ENCODE results near the gene SNTG2.

The SNTG2 gene

DNA sequence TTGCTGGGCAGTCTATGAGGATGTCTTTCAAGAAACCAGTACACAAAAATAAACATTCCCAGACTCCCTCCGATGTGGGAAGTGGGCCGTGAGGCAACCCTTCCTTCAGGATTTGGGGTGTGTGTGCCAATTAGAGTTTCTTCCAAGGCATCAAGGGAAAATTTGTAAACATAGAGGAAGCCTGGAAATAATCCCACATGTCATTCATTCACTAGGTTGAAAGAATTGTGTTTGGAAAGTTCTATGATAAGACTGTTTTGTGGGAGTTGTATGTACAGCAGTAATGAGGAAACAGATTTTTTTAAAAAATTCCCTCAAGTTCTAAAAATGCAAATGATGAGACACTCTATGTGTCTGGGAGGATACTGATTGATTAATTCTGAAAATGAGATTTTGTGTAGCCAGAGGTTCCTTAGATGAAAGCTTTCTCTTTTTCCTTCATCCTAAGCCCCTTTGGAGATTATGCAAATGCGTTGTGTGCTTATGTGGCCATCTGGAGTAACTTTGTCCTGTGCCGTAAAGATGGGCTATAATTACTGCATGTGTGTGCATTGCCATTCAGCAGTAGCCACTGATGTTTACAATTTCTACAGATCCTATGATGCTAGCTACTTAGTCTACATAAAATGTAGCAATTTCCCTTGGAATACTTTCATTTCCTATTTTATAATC lies 354.8 kb downstream of the SNTG2 start:
- H3K4me3 ChIP-seq (ENCODE audit: control insufficient read depth, low read depth, low read length) = no peak overlapping the region
- DNase-seq (ENCODE audit: low read depth) = no peak
- TF ChIP-seq, protein P1, sequence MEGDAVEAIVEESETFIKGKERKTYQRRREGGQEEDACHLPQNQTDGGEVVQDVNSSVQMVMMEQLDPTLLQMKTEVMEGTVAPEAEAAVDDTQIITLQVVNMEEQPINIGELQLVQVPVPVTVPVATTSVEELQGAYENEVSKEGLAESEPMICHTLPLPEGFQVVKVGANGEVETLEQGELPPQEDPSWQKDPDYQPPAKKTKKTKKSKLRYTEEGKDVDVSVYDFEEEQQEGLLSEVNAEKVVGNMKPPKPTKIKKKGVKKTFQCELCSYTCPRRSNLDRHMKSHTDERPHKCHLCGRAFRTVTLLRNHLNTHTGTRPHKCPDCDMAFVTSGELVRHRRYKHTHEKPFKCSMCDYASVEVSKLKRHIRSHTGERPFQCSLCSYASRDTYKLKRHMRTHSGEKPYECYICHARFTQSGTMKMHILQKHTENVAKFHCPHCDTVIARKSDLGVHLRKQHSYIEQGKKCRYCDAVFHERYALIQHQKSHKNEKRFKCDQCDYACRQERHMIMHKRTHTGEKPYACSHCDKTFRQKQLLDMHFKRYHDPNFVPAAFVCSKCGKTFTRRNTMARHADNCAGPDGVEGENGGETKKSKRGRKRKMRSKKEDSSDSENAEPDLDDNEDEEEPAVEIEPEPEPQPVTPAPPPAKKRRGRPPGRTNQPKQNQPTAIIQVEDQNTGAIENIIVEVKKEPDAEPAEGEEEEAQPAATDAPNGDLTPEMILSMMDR (IDR thresholded peaks at IDR 0.05; ENCODE audit: control insufficient read depth, insufficient read depth, low read depth, low read length, missing control alignments) = no peak

DNA sequence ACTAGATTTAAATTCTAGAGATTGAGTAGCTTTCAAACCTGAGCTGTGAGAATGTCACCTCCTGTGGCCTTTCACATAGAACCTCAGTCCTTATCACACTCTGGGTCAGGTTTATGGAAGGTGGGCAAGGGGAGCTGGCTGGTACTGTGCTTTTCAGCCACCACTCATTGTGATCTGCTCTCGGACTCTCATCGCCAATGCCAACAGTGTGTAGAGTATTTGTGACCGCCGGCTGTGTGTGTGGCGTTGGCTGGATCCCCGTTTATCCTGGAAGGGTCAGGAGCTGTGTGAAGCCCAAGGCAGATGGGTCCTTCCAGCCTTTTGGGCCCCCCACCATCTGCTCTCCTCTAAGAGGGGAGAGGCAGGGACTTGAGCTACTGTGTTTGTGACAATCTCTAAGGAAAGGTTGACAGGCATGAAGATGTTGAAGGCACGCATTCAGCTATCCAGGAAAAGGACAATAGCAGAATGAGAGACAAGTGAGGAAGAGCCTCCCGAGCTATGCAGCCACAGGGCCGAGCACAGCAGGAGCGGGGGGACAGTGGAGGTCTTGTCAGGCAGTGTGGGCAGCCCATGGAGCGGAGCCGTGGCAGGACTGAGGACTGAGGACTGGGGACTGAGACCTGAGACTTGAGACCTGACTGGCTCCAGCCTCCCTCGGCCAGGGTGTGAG lies 355.5 kb downstream of the SNTG2 start:
- no peak for DNase-seq (ENCODE audit: low read depth)
- TF ChIP-seq, protein P1 (IDR thresholded peaks at IDR 0.05; ENCODE audit: control insufficient read depth, insufficient read depth, low read depth, low read length, missing control alignments) = no peak

DNA sequence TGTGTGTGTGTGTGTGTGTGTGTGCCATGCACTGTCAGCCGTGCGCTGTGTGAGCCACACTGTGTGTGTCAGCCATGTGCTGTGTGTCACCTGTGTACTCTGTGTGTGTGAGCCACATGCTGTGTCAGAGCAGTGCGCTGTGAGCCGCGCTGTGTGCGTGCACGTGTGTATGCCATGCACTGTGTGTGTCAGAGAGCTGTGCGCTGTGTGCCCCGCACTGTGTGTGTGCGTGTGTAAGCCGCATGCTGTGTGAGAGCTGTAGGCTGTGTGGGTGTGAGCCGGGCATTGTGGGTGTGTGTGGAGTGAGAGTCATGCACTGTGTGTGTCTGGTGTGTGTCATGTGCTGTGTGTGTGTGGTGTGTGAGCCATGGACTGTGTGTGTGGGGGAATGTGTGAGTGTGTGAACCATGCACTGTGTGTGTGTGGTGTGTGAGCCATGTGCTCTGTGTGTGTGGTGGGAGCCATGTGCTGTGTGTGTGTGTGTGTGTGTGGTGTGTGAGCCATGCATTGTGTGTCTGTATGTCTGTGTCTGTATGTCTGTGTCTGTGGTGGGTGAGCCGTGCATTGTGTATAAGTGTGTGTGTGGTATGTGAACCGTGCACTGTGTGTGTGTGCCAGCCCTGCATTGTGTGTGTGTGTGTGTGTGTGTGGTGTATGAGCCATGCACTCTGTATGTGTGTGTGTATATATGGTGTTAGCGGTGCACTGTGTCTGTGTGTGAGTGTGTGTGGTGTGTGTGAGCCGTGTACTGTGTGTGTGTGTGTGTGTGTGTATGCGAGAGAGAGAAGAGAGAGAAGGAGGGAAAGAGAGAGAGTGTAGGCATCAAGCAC lies 356.3 kb downstream of the SNTG2 start:
- no peak overlapping the region for H3K4me3 ChIP-seq (ENCODE audit: control insufficient read depth, low read depth, low read length)
- TF ChIP-seq, protein P1 (IDR thresholded peaks at IDR 0.05; ENCODE audit: control insufficient read depth, insufficient read depth, low read depth, low read length, missing control alignments) = no peak
- DNase-seq (ENCODE audit: low read depth) = no peak

More for the DNA sequence above, 355.5 kb downstream of the SNTG2 start:
- no peak overlapping the region for H3K4me3 ChIP-seq (ENCODE audit: control insufficient read depth, low read depth, low read length)

DNA sequence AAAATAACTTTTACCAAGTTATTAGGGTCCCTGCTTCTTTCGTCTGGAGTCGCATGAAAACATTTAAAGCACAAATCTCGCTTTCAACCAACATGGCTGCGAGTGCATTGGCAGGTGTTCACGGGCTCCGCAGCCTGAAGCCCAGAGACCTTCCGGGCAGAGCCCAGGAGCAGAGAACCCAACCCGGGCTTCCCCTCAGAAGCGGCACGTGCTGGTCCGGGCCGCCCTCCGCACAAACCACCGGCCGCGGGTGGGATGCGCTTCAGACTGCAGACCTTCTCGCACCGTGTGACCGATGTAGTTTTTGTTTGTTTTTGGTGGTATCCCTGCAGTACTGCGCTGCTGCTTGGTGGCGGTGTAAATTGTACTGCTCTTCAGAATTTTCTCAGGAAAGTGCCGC lies 357.0 kb downstream of the SNTG2 start:
- TF ChIP-seq, protein P1 (IDR thresholded peaks at IDR 0.05; ENCODE audit: control insufficient read depth, insufficient read depth, low read depth, low read length, missing control alignments) = no peak
- no peak for DNase-seq (ENCODE audit: low read depth)
- H3K4me3 ChIP-seq (ENCODE audit: control insufficient read depth, low read depth, low read length) = no peak overlapping the region

DNA sequence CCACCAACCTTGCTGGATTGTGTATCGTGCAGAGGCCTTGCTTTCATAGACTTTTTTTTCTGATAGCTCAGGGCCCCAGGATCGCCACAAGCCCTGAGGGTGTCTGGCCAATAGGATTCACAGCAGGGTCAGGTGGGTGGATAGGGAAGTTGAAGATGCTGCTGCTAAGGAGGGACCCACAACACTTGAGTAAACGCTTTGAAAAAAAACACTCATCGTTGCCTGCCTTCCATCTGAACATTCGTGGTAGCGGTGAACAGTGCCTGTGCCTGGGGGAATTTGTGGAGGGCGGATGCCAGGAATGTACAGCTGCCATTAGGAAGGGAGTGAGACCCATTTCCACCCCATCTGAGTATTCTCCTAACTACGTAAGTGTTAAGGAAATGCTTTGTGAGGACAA lies 358.0 kb downstream of the SNTG2 start:
- no peak for DNase-seq (ENCODE audit: low read depth)
- TF ChIP-seq, protein P1 (IDR thresholded peaks at IDR 0.05; ENCODE audit: control insufficient read depth, insufficient read depth, low read depth, low read length, missing control alignments) = no peak
- no peak overlapping the region for H3K4me3 ChIP-seq (ENCODE audit: control insufficient read depth, low read depth, low read length)

DNA sequence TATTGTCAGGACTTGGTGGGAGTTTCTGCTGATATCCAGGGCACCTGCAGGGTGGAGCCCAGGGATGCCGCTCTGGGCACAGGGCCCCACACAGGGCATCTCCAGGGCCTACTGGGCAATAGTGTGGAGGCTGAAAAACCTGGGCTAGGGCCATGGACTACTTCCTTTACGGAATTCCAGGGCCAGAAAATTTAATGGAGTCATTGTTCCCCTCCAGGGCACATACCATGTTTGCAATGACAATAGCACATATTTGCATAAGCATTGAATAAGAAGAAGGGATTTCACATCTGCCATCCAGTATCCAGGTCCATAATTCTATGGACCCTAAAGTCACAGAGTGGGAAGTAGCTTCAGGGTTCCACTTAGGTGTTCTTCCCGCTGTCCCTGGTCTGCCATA lies 358.9 kb downstream of the SNTG2 start:
- no peak for DNase-seq (ENCODE audit: low read depth)
- H3K4me3 ChIP-seq (ENCODE audit: control insufficient read depth, low read depth, low read length) = no peak overlapping the region
- TF ChIP-seq, protein P1 (IDR thresholded peaks at IDR 0.05; ENCODE audit: control insufficient read depth, insufficient read depth, low read depth, low read length, missing control alignments) = no peak

All from AG09309 (cell line).